K562 (cell line): ENCODE results near the gene BCKDHB. TPM values are rescaled to one million over a fixed set of nuclear protein-coding genes. Genes with fewer than 3 reads are reported as not detected.

Experiments
- ATAC-seq: fragments of 200-7000 bp; cut with Tn5 transposase; 3 replicates; pipeline ENCODE4 v1.9.1; 2020; ENCODE audit warnings: moderate library complexity
- BruUV-seq: library from RNA; stranded (reverse); fragments of 400-500 nt; replicated peaks from 2 replicates; lab custom pipeline; 2021; lab: Mats Ljungman, UMichigan
- CTCF ChIA-PET: fragments of 300-600 bp; formaldehyde crosslinking; extraction: SDS; loops from one replicate; lab custom pipeline; 2021; ENCODE audit warnings: low intra/inter-chr PET ratio; lab: Yijun Ruan, JAX
- POLR2A ChIA-PET: fragments of 300-600, 350-650 bp; sonication (Branson Sonifier 250); formaldehyde crosslinking; extraction: SDS; loops from one replicate; lab custom pipeline; 2021; ENCODE audit warnings: antibody characterized with exemption, inconsistent platforms; lab: Yijun Ruan, JAX
- DNase-seq, 4 experiments: peaks; one replicate each; pipeline versions ENCODE4 v3.0.0 to v3.0.0-alpha.2; 2011 to 2018; ENCODE audit warnings: low spot score in 3 of 4, mixed read lengths in 3 of 4; ENCODE audit errors: extremely low read depth in 1 of 4
- FAIRE-seq: peaks from 2 replicates; lab custom pipeline; 2011; peaks lifted over from hg19 to GRCh38; lab: Jason Lieb, UNC
- H2AFZ ChIP-seq: 2 replicates; pipeline ENCODE4 v1.6.0; 2011; ENCODE audit warnings: low read depth, low read length, control low read depth, inconsistent platforms
- H3K27ac ChIP-seq: fragments of 200-600 bp; 3 replicates; pipeline ENCODE4 v1.8.0; 2011; ENCODE audit warnings: low read depth, mild to moderate bottlenecking, control low read depth, inconsistent platforms, low read length, moderate library complexity, mixed read lengths; ENCODE audit errors: extremely low read depth
- H3K27me3 ChIP-seq, 2 experiments: fragments of 300-600 bp in 1 of 2; 2 replicates in 1 of 2; 3 replicates in 1 of 2; pipeline versions ENCODE4 v1.6.0 to v1.8.0; 2011; ENCODE audit warnings: inconsistent platforms in 2 of 2, low read length in 2 of 2, mild to moderate bottlenecking in 1 of 2, mixed read lengths in 1 of 2, moderate library complexity in 1 of 2; ENCODE audit not compliant: control insufficient read depth in 2 of 2, insufficient read depth in 2 of 2
- H3K36me3 ChIP-seq: fragments of 300-600 bp; 3 replicates; pipeline ENCODE4 v1.8.0; 2011; ENCODE audit warnings: mild to moderate bottlenecking, low read length, inconsistent platforms; ENCODE audit not compliant: control insufficient read depth, insufficient read depth
- H3K4me1 ChIP-seq, 2 experiments: fragments of 200-600 bp in 1 of 2; replicated peaks in 1 of 2; 2 replicates in 1 of 2; 3 replicates in 1 of 2; pipeline versions ENCODE4 v1.5.1 to v1.8.0; 2011; ENCODE audit warnings: inconsistent platforms in 2 of 2, low read length in 2 of 2, mild to moderate bottlenecking in 1 of 2, mixed read lengths in 1 of 2, moderate library complexity in 1 of 2; ENCODE audit not compliant: control insufficient read depth in 2 of 2, insufficient read depth in 2 of 2
- H3K4me2 ChIP-seq: 2 replicates; pipeline ENCODE4 v1.6.1; 2011; ENCODE audit warnings: low read length, control low read depth, inconsistent platforms, mixed read lengths; ENCODE audit not compliant: insufficient read depth
- H3K4me3 ChIP-seq: fragments of 200-600 bp; sonication (generic), shearing (Covaris generic); 2 replicates; pipeline ENCODE4 v1.5.1; 2016; ENCODE audit warnings: control low read depth, inconsistent platforms
- H3K79me2 ChIP-seq: fragments of 200-600 bp; 3 replicates; pipeline ENCODE4 v1.8.0; 2011; ENCODE audit warnings: low read length, inconsistent platforms; ENCODE audit not compliant: control insufficient read depth, insufficient read depth
- H3K9ac ChIP-seq, 2 experiments: 2 replicates each; pipeline versions ENCODE4 v1.6.0 to v1.6.1; 2011; ENCODE audit warnings: low read depth in 2 of 2, low read length in 2 of 2, control low read depth in 1 of 2, inconsistent platforms in 1 of 2, mild to moderate bottlenecking in 1 of 2, mixed read lengths in 1 of 2; ENCODE audit not compliant: insufficient read depth in 1 of 2
- H3K9me1 ChIP-seq: one replicate; pipeline ENCODE4 v1.6.0; 2011; ENCODE audit warnings: inconsistent platforms, mild to moderate bottlenecking, low read length, moderate library complexity; ENCODE audit not compliant: control insufficient read depth, insufficient read depth
- H3K9me3 ChIP-seq: replicated peaks from 2 replicates; pipeline ENCODE4 v1.5.1; 2011; ENCODE audit warnings: low read depth, low read length, inconsistent platforms; ENCODE audit not compliant: control insufficient read depth, insufficient read depth
- H4K20me1 ChIP-seq: replicated peaks from 2 replicates; pipeline ENCODE4 v1.6.1; 2011; ENCODE audit warnings: low read length, inconsistent platforms, mixed read lengths; ENCODE audit not compliant: control insufficient read depth, insufficient read depth
- ETV6 ChIP-seq, 3 experiments: fragments of 150-350 bp in 1 of 3; sonication (generic) in 1 of 3; formaldehyde crosslinking in 1 of 3; IDR thresholded peaks; 2 replicates each; pipeline versions ENCODE4 v1.6.1 to v1.8.0; 2014 to 2022; ENCODE audit warnings: borderline replicate concordance in 2 of 3, low read depth in 2 of 3, antibody characterized with exemption in 1 of 3, low read length in 1 of 3, mild to moderate bottlenecking in 1 of 3, missing genetic modification reagents in 1 of 3
- FOXM1 ChIP-seq, 2 experiments: fragments of 450-650 bp in 1 of 2; sonication (generic) in 1 of 2; formaldehyde crosslinking in 1 of 2; IDR thresholded peaks; 2 replicates each; pipeline versions ENCODE4 v1.6.1 to v1.9.0; 2017 to 2022; ENCODE audit warnings: low read depth in 2 of 2, mild to moderate bottlenecking in 2 of 2, missing genetic modification reagents in 1 of 2, moderate library complexity in 1 of 2
- KHSRP ChIP-seq: fragments of 450-650 bp; IDR thresholded peaks from 2 replicates; pipeline ENCODE4 v1.6.1; 2017
- MLX ChIP-seq, 2 experiments: fragments of 450-650 bp in 1 of 2; sonication (generic) in 1 of 2; formaldehyde crosslinking; conservative IDR thresholded peaks; 2 replicates each; pipeline versions ENCODE4 v1.4.0 to v1.8.1; 2020 to 2022; ENCODE audit warnings: mild to moderate bottlenecking in 1 of 2, missing genetic modification reagents in 1 of 2
- NCOA6 ChIP-seq: fragments of 450-650 bp; IDR thresholded peaks from 2 replicates; pipeline ENCODE4 v1.6.1; 2017; ENCODE audit warnings: mild to moderate bottlenecking
- RAD21 ChIP-seq, 2 experiments: fragments of 250-450 bp in 1 of 2; fragments of 450-650 bp in 1 of 2; sonication (Bioruptor Pico) in 1 of 2; formaldehyde crosslinking in 1 of 2; IDR thresholded peaks in 1 of 2; conservative IDR thresholded peaks in 1 of 2; 2 replicates each; pipeline versions ENCODE4 v1.4.0 to v1.8.0; 2020 to 2022; ENCODE audit warnings: mild to moderate bottlenecking in 2 of 2, moderate library complexity in 1 of 2
- SREBF1 ChIP-seq: fragments of 150-350 bp; IDR thresholded peaks from 2 replicates; pipeline ENCODE4 v1.6.1; 2014; ENCODE audit warnings: antibody characterized with exemption, low read depth, low read length, borderline replicate concordance
- TBP ChIP-seq: optimal IDR thresholded peaks from 2 replicates; pipeline ENCODE3; 2011; ENCODE audit warnings: low read depth, low read length, improper control_type of control experiment
- TCF7 ChIP-seq: sonication (generic); IDR thresholded peaks from 2 replicates; pipeline ENCODE4 v1.6.1; 2016; ENCODE audit warnings: antibody characterized with exemption, borderline replicate concordance
- THRB ChIP-seq: fragments of 450-650 bp; formaldehyde crosslinking; conservative IDR thresholded peaks from 2 replicates; pipeline ENCODE4 v1.4.0; 2022; ENCODE audit warnings: mild to moderate bottlenecking, missing genetic modification characterization
- ZC3H11A ChIP-seq: IDR thresholded peaks from 2 replicates; pipeline ENCODE4 v1.6.1; 2012; ENCODE audit warnings: low read depth, low read length, improper control_type of control experiment
- ZNF175 ChIP-seq: fragments of 200-800 bp; sonication (Bioruptor generic); IDR thresholded peaks from 2 replicates; pipeline ENCODE4 v1.6.1; 2016; ENCODE audit warnings: low read depth, mild to moderate bottlenecking, missing genetic modification characterization, missing compliant biosample characterization
- ZNF280B ChIP-seq: fragments of 250-450 bp; sonication (Bioruptor Pico); IDR thresholded peaks from 2 replicates; pipeline ENCODE4 v1.5.1; 2021; ENCODE audit warnings: mild to moderate bottlenecking
- ZNF707 ChIP-seq: fragments of 250-450 bp; sonication (Bioruptor Pico); conservative IDR thresholded peaks from 2 replicates; pipeline ENCODE4 v1.8.0; 2022; ENCODE audit warnings: inconsistent platforms, mild to moderate bottlenecking, moderate library complexity
- WGBS: fragments of 100-300 bp; shearing (Covaris generic); methylation state at CpG from one replicate; pipeline ENCODE4 v1.1.6; 2016; ENCODE audit warnings: low coverage, mixed read lengths; ENCODE audit not compliant: insufficient coverage; ENCODE audit errors: missing lambda C conversion rate; 5-methylcytosine and 5-hydroxymethylcytosine counted together
- in situ Hi-C: fragments of 300-500 bp; cut with MboI; formaldehyde crosslinking; loops from 4 replicates; pipeline ENCODE4 v1.15.0; 2018; ENCODE audit warnings: inconsistent platforms, mixed read lengths
- intact Hi-C: fragments of 100-400 bp; cut with micrococcal nuclease; formaldehyde crosslinking; loops from 2 replicates; pipeline ENCODE4 v1.14.2; 2022
- polyA plus RNA-seq, 8 experiments: library from polyadenylated mRNA; depleted of rRNA in 4 of 8; stranded (reverse) in 5 of 8; unstranded in 3 of 8; fragments of >200 nt; fragmentation: Nextera tagmentation in 2 of 8; fragmentation: Illumina TruSeq in 1 of 8; extraction: Ambion mirVana in 2 of 8; extraction: Trizol in 1 of 8; gene quantifications; 2 replicates each; pipeline versions ENCODE4 v1.2.1 to v1.2.3, GENCODE V29; 2011 to 2014; ENCODE audit warnings: inconsistent platforms in 1 of 8, missing spikeins in 1 of 8
- total RNA-seq, 7 experiments: library from RNA; depleted of rRNA in 6 of 7; stranded (reverse); fragments of >200 nt in 6 of 7; fragmentation: Illumina TruSeq in 2 of 7; extraction: Trizol in 2 of 7; gene quantifications; 2 replicates each; pipeline versions ENCODE4 v1.2.1 to v1.2.3, GENCODE V29; 2011 to 2021; ENCODE audit warnings: low replicate concordance in 1 of 7

BCKDHB gene
- total and polyA plus RNA-seq, 9 of the 15 experiments (the other 6 are each of a cell fraction or from before 2014, with no cell fraction given): 4.1 to 23.7 (median 7.5) TPM

GRCh38 chr6:80364149-80364548 lies 257.7 kb downstream of the BCKDHB start:
- no peak for TF ChIP-seq RAD21 (CRISPR knock-in tag; conservative IDR thresholded peaks at IDR 0.05 in 1 of 2, IDR thresholded peaks at IDR 0.05 in 1 of 2)
- TF ChIP-seq TCF7: no peak
- TF ChIP-seq KHSRP: no peak
- no peak for TF ChIP-seq NCOA6
- no peak for TF ChIP-seq ZNF175 (CRISPR knock-in tag)
- no peak for TF ChIP-seq FOXM1 (IDR thresholded peaks at IDR 0.05; ENCODE audit: low read depth)
- TF ChIP-seq FOXM1 (CRISPR knock-in tag; IDR thresholded peaks at IDR 0.05; ENCODE audit: low read depth): no peak
- TF ChIP-seq ZC3H11A: no peak
- no peak for TF ChIP-seq TBP
- no peak for TF ChIP-seq ZNF707 (CRISPR knock-in tag)
- no peak for TF ChIP-seq ZNF280B (CRISPR knock-in tag)
- TF ChIP-seq MLX (CRISPR knock-in tag; conservative IDR thresholded peaks at IDR 0.05): no peak
- TF ChIP-seq THRB: no peak
- no peak for TF ChIP-seq ETV6 (IDR thresholded peaks at IDR 0.05; ENCODE audit: borderline replicate concordance in 1 of 2, low read depth in 2 of 2, low read length in 1 of 2)
- no peak for TF ChIP-seq ETV6 (CRISPR knock-in tag; IDR thresholded peaks at IDR 0.05; ENCODE audit: borderline replicate concordance)
- no peak for TF ChIP-seq SREBF1
- TF ChIP-seq, all 486 proteins: peak for 0
- ATAC-seq (no peak), FAIRE-seq (no peak), DNase-seq (no peak)
- intact Hi-C loops: no loop called here
- Histone ChIP-seq H3K9me3 (no peaks in the 10 kb centered on the region), H3K79me2 (no peaks in the 10 kb centered on the region), H3K27ac (no peak overlapping the region), H3K4me2 (no peak overlapping the region), H3K27me3 (no peaks in the 10 kb centered on the region), H3K9me1 (no peaks in the 10 kb centered on the region), H3K4me1 (no peaks in the 10 kb centered on the region), H2AFZ (no peak overlapping the region), H3K4me3 (no peak overlapping the region), H4K20me1 (no peaks in the 10 kb centered on the region), H3K9ac (no peak overlapping the region), H3K36me3 (no peaks in the 10 kb centered on the region)
- 0% methylated on average over 3 of the region's 3 CpGs for WGBS
- in situ Hi-C loops: no loop called here
- POLR2A ChIA-PET: no interaction called here
- CTCF ChIA-PET: no interaction called here
- BruUV-seq: no TSS peak
